Retinal pigment epithelial cell (primary cell): ENCODE data around the gene PRMT7.

ENCODE experiments used
- DNase-seq: peaks from one replicate; pipeline ENCODE4 v3.0.0-alpha.2; 2010; ENCODE audit warnings: low read depth
- H3K4me3 ChIP-seq: 2 replicates; pipeline ENCODE4 v1.5.1; 2011; ENCODE audit warnings: mild to moderate bottlenecking, low read length, control low read depth, moderate library complexity
- TF ChIP-seq, protein P1 (sequence below): conservative IDR thresholded peaks from 2 replicates; pipeline ENCODE4 v1.5.1; 2011; ENCODE audit warnings: low read depth, low read length, control low read depth, inconsistent platforms

PRMT7 gene

DNA sequence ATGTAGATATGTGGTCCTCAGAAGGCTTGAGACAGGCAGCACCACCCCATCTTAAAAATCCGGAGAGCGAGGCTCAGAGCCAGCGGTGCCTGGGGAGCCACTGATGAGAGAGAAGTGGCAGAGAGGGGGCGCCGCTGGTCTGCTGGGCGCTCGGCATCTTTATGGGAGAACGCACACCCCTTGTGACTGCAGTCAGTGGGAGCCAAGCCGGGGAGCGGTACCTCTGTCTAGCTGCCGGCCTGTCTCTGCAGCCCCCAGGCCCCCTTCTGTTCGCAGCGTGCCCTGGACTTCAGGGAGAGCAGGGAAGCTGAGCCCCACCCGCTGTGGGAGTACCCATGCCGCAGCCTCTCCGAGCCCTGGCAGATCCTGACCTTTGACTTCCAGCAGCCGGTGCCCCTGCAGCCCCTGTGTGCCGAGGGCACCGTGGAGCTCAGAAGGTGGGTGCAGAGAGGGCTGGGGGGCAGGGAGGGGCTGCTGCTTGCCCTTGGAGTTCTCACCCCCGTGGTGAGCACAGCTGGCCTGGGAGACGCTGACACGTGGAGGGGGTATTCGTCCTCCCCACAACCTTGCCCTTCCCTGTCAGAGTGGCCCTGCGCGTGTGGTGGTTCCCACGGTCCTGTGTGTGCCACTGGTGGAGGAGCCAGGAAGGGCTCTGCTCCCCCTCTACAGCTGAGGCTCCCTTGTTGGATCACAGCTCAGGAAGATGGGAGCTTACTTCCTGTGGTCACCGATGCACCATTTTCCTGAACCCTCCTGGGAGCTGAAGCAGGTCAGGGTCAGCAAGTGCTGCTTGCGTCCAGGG is 44.8 kb downstream of the PRMT7 start:
- TF ChIP-seq, protein P1, sequence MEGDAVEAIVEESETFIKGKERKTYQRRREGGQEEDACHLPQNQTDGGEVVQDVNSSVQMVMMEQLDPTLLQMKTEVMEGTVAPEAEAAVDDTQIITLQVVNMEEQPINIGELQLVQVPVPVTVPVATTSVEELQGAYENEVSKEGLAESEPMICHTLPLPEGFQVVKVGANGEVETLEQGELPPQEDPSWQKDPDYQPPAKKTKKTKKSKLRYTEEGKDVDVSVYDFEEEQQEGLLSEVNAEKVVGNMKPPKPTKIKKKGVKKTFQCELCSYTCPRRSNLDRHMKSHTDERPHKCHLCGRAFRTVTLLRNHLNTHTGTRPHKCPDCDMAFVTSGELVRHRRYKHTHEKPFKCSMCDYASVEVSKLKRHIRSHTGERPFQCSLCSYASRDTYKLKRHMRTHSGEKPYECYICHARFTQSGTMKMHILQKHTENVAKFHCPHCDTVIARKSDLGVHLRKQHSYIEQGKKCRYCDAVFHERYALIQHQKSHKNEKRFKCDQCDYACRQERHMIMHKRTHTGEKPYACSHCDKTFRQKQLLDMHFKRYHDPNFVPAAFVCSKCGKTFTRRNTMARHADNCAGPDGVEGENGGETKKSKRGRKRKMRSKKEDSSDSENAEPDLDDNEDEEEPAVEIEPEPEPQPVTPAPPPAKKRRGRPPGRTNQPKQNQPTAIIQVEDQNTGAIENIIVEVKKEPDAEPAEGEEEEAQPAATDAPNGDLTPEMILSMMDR = peak; percentile 25
- no peak for DNase-seq
- no peak overlapping the region for H3K4me3 ChIP-seq

DNA sequence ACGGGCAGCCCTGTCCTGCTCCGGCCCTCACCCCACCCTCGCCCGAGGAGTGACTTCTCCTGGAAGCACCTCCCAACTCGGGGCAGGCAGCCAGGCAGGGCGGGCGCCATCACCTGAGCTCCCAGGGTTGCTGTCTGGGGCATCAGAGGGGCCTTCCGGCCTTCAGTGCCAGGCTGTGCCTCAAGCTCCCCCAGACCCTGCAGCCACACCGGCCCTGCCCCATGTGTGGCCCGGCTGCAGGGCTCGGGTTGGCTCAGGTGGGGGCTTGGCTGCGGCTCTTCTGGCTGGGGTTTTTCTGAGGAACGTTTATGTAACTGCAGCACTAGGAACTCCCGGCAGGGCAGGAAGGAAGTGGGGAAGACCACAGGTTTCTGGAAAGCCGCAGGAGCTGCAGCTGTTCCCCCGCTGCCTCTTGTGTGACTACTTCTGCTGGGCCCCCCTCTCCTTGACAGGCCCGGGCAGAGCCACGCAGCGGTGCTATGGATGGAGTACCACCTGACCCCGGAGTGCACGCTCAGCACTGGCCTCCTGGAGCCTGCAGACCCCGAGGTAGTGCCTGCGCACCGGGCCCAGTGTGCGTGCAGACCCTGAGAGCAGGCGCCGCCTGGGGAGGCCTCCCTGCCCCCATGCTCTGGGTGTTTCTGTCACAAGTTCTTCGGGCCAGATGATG is 45.6 kb downstream of the PRMT7 start:
- TF ChIP-seq, protein P1 = no peak
- no peak for DNase-seq
- no peak overlapping the region for H3K4me3 ChIP-seq

DNA sequence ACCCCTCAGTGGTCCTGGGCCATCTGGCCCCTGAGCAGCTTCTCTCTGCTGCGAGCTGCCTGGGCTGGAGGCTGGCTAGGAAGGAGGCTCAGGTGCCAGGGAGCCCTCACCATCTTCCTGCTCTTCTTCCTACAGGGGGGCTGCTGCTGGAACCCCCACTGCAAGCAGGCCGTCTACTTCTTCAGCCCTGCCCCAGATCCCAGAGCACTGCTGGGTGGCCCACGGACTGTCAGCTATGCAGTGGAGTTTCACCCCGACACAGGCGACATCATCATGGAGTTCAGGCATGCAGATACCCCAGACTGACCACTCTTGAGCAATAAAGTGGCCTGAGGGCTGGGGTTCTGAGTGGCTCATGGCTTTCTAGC is 46.1 kb downstream of the PRMT7 start:
- H3K4me3 ChIP-seq = no peak overlapping the region
- no peak for DNase-seq
- TF ChIP-seq, protein P1 = no peak

DNA sequence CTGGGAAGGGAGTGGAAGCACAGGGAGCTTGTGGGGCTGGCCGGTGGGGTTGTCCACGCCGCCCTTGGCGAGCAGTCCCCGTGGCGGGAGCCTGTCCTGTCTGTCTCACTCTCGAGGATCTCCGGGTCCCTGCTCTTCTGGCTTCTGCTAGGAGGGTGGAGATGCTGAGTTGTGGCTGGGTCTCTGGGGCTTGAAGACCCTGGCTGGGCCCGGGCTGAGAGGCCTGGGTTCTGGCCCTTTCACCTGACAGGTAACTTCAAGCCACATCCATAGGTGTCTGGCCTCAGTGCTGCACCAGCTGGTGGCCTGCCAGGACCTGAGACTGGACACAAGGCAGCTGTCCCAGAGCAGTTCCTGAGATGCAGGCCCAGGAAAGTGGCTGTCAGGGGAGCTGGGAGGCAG is 46.7 kb downstream of the PRMT7 start:
- no peak for DNase-seq
- TF ChIP-seq, protein P1 = no peak
- H3K4me3 ChIP-seq = no peak overlapping the region

DNA sequence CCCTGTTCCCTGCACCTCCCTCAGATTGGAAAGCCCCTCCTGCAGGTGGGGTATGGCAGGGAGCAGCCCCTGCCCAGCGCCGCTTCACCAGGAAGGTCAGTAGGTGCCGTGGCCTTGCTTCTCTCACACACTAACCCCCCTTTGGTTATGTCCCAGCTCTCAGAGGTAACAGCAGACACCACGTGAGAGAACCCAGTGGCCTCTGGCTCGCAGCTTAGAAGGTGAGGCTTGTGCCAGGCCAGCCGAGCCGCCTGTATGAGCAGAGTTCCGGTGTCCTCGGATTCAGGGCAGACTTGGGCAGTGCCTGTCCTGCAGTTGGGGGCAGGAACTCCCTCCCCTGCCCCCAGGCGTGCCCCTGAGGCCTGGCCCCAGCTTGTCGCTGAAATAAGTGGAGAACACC is 47.1 kb downstream of the PRMT7 start:
- no peak for DNase-seq
- H3K4me3 ChIP-seq = no peak overlapping the region
- TF ChIP-seq, protein P1 = no peak

DNA sequence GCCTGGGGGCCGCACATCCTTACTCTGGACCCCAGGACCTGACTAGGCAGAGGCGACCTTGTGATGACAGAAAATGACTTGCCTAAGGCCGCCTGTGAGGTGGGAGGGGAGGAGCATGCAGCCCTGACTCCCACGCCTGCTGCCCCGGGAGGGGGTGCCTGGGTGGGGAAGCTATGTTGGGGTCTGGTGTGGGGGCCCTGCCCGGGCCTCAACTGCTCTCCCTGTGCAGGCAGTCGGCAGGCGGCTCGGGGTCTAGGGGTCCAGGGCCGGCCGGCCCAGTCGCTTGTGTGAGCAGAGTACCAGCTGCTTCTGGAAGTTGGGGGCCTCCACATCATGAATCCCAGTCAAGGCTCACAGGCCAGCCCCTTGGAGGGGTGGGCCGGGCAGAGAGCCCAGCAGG is 48.1 kb downstream of the PRMT7 start:
- DNase-seq = no peak
- H3K4me3 ChIP-seq = no peak overlapping the region
- TF ChIP-seq, protein P1 = no peak
